ENCODE results near the gene PDE4D.

- TF ChIP-seq CTCF (IDR thresholded peaks at IDR 0.05; ENCODE audit: insufficient read depth, low read depth, low read length) = no peak
- TF ChIP-seq EZH2 (IDR thresholded peaks at IDR 0.05; ENCODE audit: insufficient read depth, low read length) = no peak
These were observed 121.3 kb downstream of the PDE4D start for GRCh38 chr5:59772206-59772605.

All from astrocyte (in vitro differentiated cells and primary cell).